Common myeloid progenitor, CD34-positive (primary cell): Measurements from ENCODE around the gene NAA80.
A peak's percentile ranks its signal among the peaks of the same experiment; 100 is the strongest.

Source experiments
- CTCF ChIA-PET: fragments of 350-600 bp; sonication (Branson Sonifier 250); formaldehyde crosslinking; loops from one replicate; lab custom pipeline; 2021; ENCODE audit warnings: antibody characterized with exemption; lab: Charles Lee
- POLR2A ChIA-PET: fragments of 350-600 bp; sonication (Branson Sonifier 250); formaldehyde crosslinking; loops from one replicate; lab custom pipeline; 2021; ENCODE audit warnings: antibody characterized with exemption; lab: Charles Lee
- DNase-seq, 3 donors: peaks; one replicate each; pipeline versions ENCODE4 v3.0.0 to v3.0.0-alpha.2; 2013
- H3K27ac ChIP-seq, 2 experiments: 1 replicate in 1 of 2; 2 replicates in 1 of 2; pipeline ENCODE4 v1.7.0; 2013; ENCODE audit warnings: inconsistent platforms in 2 of 2, low read length in 2 of 2, mild to moderate bottlenecking in 2 of 2, low read depth in 1 of 2, moderate library complexity in 1 of 2; ENCODE audit not compliant: severe bottlenecking in 2 of 2, insufficient read depth in 1 of 2, poor library complexity in 1 of 2
- H3K27me3 ChIP-seq, 5 experiments: replicated peaks in 2 of 5; 1 replicate in 3 of 5; 2 replicates in 2 of 5; pipeline versions ENCODE4 v1.6.1 to v1.7.0; 2013; ENCODE audit warnings: low read length in 4 of 5, mild to moderate bottlenecking in 2 of 5, moderate library complexity in 2 of 5, inconsistent platforms in 1 of 5; ENCODE audit not compliant: insufficient read depth in 5 of 5, control insufficient read depth in 4 of 5
- H3K36me3 ChIP-seq, 4 experiments: 1 replicate in 2 of 4; 2 replicates in 2 of 4; pipeline versions ENCODE4 v1.6.1 to v1.7.0; 2013; ENCODE audit warnings: low read length in 3 of 4, control low read depth in 1 of 4, mild to moderate bottlenecking in 1 of 4; ENCODE audit not compliant: control insufficient read depth in 4 of 4, insufficient read depth in 4 of 4
- H3K4me1 ChIP-seq, 4 experiments: 1 replicate in 3 of 4; 2 replicates in 1 of 4; pipeline versions ENCODE4 v1.6.1 to v1.7.1; 2013; ENCODE audit warnings: low read length in 3 of 4, mild to moderate bottlenecking in 3 of 4, control low read depth in 1 of 4, inconsistent platforms in 1 of 4, moderate library complexity in 1 of 4; ENCODE audit not compliant: control insufficient read depth in 4 of 4, insufficient read depth in 4 of 4; ENCODE audit errors: control extremely low read depth in 1 of 4
- H3K4me3 ChIP-seq, 7 experiments: 1 replicate in 4 of 7; 2 replicates in 3 of 7; pipeline versions ENCODE4 v1.5.1 to v1.7.0; 2013; ENCODE audit warnings: mild to moderate bottlenecking in 7 of 7, low read length in 6 of 7, moderate library complexity in 6 of 7, inconsistent platforms in 2 of 7, low read depth in 2 of 7, control low read depth in 1 of 7; ENCODE audit not compliant: insufficient read depth in 4 of 7, control insufficient read depth in 1 of 7; ENCODE audit errors: extremely low read depth in 1 of 7
- H3K9me3 ChIP-seq, 5 experiments: 1 replicate in 4 of 5; 2 replicates in 1 of 5; pipeline versions ENCODE4 v1.6.1 to v1.7.1; 2013; ENCODE audit warnings: low read length in 4 of 5, mild to moderate bottlenecking in 2 of 5, inconsistent platforms in 1 of 5, low read depth in 1 of 5, moderate library complexity in 1 of 5; ENCODE audit not compliant: control insufficient read depth in 4 of 5, insufficient read depth in 2 of 5; ENCODE audit errors: control extremely low read depth in 1 of 5
- WGBS: methylation state at CpG from one replicate; pipeline ENCODE4 v1.1.5; 2013; ENCODE audit not compliant: insufficient coverage; 5-methylcytosine and 5-hydroxymethylcytosine counted together

NAA80 gene

GRCh38 chr3:50327943-50328691 lies 28.9 kb upstream of the NAA80 start, which contains the start of gene TUSC2:
Gene TUSC2 (minus strand): TSS chr3:50328223. CDS start chr3:50328099, 124 bp downstream.
- Histone ChIP-seq H3K4me3 (peak within 1 kb of the TSS; percentile 67 to 94 (median 84)), H3K27ac (peak within 1 kb of the TSS; percentile 67 to 87), H3K4me1 (peaks cover 0 to 40% (median 28%) of the 10 kb centered on the region in 4 experiments), H3K36me3 (peaks cover 5 to 47% (median 43%) of the 10 kb centered on the region in 4 experiments), H3K9me3 (no peaks in the 10 kb centered on the region), H3K27me3 (no peaks in the 10 kb centered on the region)
- DNase-seq, result peak; percentile 96 to 98 (median 97)
- POLR2A ChIA-PET, result interaction anchor here (0.6 to 2.3 kb wide), 7 partner anchors 10 to 1172 kb away, joined by 3 to 31 read pairs (median 5); partner anchors contain the start of genes HYAL1, HYAL3, NAA80 and RASSF1
- WGBS, result 3% methylated on average over 49 of the region's 55 CpGs
- CTCF ChIA-PET, result interaction anchor here (1.0 to 3.5 kb wide), 13 partner anchors 9 to 136 kb away, joined by 3 to 21 read pairs (median 5); partner anchors contain the start of genes GNAT1, HYAL1, HYAL3 and NAA80

DNA sequence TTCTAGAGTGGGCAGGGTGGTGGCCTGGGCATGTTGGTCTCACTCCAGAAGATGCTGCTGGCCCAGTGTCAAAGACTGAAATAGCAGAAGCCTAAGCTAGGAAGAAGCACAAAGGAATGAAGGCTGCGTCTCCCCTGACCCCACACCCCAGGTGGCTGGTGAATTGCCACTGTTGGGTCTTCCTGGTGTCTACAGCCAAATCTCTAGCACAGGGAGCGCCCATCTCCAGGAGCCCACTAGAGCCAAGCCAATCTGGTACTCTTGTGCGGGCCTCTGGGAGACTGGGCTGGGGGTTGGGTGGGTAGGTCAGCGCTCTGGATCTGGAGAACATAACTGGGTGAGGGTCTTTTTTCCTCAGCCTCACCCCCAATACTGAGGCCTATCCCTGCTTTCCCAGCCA lies 27.9 kb upstream of the NAA80 start:
- Histone ChIP-seq H3K27ac (peak overlapping the region; percentile 67 to 87), H3K27me3 (no peaks in the 10 kb centered on the region), H3K9me3 (no peaks in the 10 kb centered on the region), H3K4me3 (peak overlapping the region in 6 of 7 experiments; percentile 67 to 94 (median 86)), H3K36me3 (peaks cover 5 to 41% (median 37%) of the 10 kb centered on the region in 4 experiments), H3K4me1 (peaks cover 0 to 49% (median 37%) of the 10 kb centered on the region in 4 experiments)
- ChIA-PET POLR2A (interaction anchor here (0.9 to 2.3 kb wide), 3 partner anchors 11 to 63 kb away, joined by 5 to 31 read pairs (median 7); partner anchors contain the start of gene HYAL1), CTCF (interaction anchor here (0.9 to 3.5 kb wide), 11 partner anchors 8 to 135 kb away, joined by 3 to 21 read pairs (median 5); partner anchors contain the start of genes GNAT1, HYAL1, HYAL3 and NAA80)
- 83% methylated on average over 1 of the region's 4 CpGs for WGBS
- no peak for DNase-seq

DNA sequence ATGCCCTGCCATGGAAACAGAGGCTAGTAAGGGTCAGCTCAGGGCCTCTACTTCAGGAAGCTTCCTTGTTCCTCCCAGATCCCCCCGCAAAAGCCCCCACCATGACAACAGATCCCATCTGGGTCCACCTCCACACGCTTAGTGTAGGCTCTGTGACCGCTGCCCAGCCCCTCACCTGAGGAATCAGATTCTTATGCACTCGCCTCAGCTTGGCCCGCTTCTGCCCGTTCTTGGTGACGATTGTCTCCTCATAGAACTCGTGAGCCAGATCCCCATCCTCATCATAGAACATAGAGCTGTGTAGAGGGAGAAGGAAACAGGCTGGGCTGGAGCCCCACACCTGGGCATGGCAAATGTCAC lies 27.0 kb upstream of the NAA80 start:
- no peak overlapping the region for H3K4me3 ChIP-seq
- peak overlapping the region in 1 of 2 experiments; percentile 0 for H3K27ac ChIP-seq
- H3K9me3 ChIP-seq, result no peaks in the 10 kb centered on the region
- peaks cover 0 to 59% (median 42%) of the 10 kb centered on the region in 4 experiments for H3K4me1 ChIP-seq
- ChIA-PET CTCF (interaction anchor here (0.9 to 4.2 kb wide), 5 partner anchors 8 to 66 kb away, joined by 3 to 16 read pairs (median 4); no protein-coding TSS in a partner anchor), POLR2A (no interaction called here)
- no peaks in the 10 kb centered on the region for H3K27me3 ChIP-seq
- no peak for DNase-seq
- peaks cover 3 to 31% (median 28%) of the 10 kb centered on the region in 4 experiments for H3K36me3 ChIP-seq
- WGBS, result 94% methylated on average over 3 of the region's 8 CpGs

DNA sequence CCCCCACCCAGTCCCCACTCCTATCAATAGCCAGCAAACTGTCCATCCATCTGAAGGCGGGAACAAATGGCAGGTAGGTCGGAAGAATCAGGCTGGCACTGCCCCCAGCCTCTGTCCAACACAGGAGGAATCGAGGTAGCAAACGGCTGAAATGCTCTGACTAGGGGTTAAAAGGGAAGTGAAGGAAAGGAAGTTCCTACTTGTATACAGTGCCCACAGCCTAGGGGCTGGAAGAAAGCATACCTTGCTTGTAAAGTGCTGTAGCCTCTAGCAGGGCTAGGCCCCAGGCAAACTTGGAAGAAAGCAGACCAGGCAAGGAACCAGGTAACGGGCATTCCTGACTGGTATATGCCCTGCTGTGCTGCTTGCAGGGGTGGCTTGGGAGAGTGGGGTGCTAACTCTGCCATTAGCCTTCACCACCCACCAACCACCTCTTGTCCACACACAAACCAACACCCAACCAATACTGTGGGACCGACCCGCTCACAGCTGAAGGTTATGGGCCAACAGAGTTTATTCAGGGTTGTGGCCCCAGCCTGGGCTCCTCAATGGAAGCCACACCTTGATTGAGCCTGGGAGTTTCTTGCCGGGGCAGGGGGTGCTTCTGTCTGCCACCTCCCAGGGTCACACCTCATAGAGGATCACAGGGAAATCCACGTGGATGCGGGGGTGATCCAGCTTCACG lies 26.4 kb upstream of the NAA80 start:
- H3K4me3 ChIP-seq, result no peak overlapping the region
- WGBS, result 76% methylated on average over 7 of the region's 11 CpGs
- no peaks in the 10 kb centered on the region for H3K9me3 ChIP-seq
- CTCF ChIA-PET, result interaction anchor here (1.2 to 11.6 kb wide), 11 partner anchors 8 to 72 kb away, joined by 3 to 105 read pairs (median 8); partner anchors contain the start of genes HYAL1 and IFRD2
- H3K27ac ChIP-seq, result peak overlapping the region in 1 of 2 experiments; percentile 0
- DNase-seq, result no peak
- no peaks in the 10 kb centered on the region for H3K27me3 ChIP-seq
- peaks cover 0 to 64% (median 45%) of the 10 kb centered on the region in 4 experiments for H3K4me1 ChIP-seq
- POLR2A ChIA-PET, result no interaction called here
- peaks cover 3 to 26% (median 22%) of the 10 kb centered on the region in 4 experiments for H3K36me3 ChIP-seq

DNA sequence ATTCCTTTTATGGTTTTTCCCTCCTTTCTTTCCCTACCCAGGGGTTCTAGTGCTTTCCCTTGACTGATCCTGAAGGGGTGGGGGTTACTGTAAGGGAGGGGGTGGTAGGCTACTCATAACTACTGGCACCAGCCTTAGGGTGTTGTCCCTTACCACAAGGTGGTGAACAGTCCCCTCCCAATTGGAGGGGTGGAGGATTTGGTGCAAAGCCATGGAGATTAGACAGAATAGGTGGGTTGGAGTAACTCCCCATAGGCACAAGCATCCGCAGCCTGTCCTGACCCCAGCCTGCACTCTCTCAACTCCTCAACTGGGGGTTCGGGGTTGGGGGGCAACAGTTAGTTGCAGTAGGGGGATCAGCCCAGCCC lies 25.9 kb upstream of the NAA80 start:
- CTCF ChIA-PET, result interaction anchor here (0.8 to 11.6 kb wide), 15 partner anchors 9 to 134 kb away, joined by 3 to 105 read pairs (median 8); partner anchors contain the start of genes GNAT1, HYAL1, HYAL3 and IFRD2
- no peak for DNase-seq
- peaks cover 3 to 21% (median 19%) of the 10 kb centered on the region in 4 experiments for H3K36me3 ChIP-seq
- H3K4me3 ChIP-seq, result no peak overlapping the region
- 100% methylated on average over 1 of the region's 2 CpGs for WGBS
- no peaks in the 10 kb centered on the region for H3K27me3 ChIP-seq
- H3K4me1 ChIP-seq, result peaks cover 0 to 69% (median 50%) of the 10 kb centered on the region in 4 experiments
- no peaks in the 10 kb centered on the region for H3K9me3 ChIP-seq
- POLR2A ChIA-PET, result no interaction called here
- no peak overlapping the region for H3K27ac ChIP-seq

- no peaks in the 10 kb centered on the region for H3K27me3 ChIP-seq
- H3K4me3 ChIP-seq, result no peak overlapping the region
- 67% methylated on average over 2 of the region's 4 CpGs for WGBS
- H3K9me3 ChIP-seq, result no peaks in the 10 kb centered on the region
- ChIA-PET POLR2A (no interaction called here), CTCF (interaction anchor here (0.7 to 11.6 kb wide), 26 partner anchors 10 to 202 kb away, joined by 3 to 105 read pairs (median 6); partner anchors contain the start of genes GNAT1, HYAL1, HYAL3 and IFRD2)
- peak; percentile 72 to 81 (median 80) for DNase-seq
- peaks cover 0 to 75% (median 56%) of the 10 kb centered on the region in 4 experiments for H3K4me1 ChIP-seq
- H3K27ac ChIP-seq, result no peak overlapping the region
- H3K36me3 ChIP-seq, result peaks cover 3 to 18% (median 14%) of the 10 kb centered on the region in 4 experiments
Measured at GRCh38 chr3:50324351-50325112, 25.3 kb upstream of the NAA80 start.
